Stimulated activated CD4-positive, alpha-beta T cell treated with anti-CD3 and anti-CD28 coated beads, Interleukin-15, amount 100 ng/mL, for 48 hours (primary cell): ENCODE data around the gene IPP.
"Not testable (repeated sequence)": the region's sequence is repeated elsewhere in the genome, so short reads cannot be mapped to it uniquely, and the experiment has no call there.

Experiments
- DNase-seq, 2 donors: peaks; one replicate each; pipeline ENCODE4 v3.0.0-alpha.2; 2020; ENCODE audit warnings: low read depth in 2 of 2

The IPP gene

GRCh38 chr1:45739641-45740156 is 10.8 kb downstream of the IPP start:
- DNase-seq, result not testable (repeated sequence)

- DNase-seq, result no peak
Observed at GRCh38 chr1:45739137-45739536, 11.3 kb downstream of the IPP start.

GRCh38 chr1:45730780-45731319 is 19.6 kb downstream of the IPP start:
- DNase-seq, result no peak

- DNase-seq, result no peak
Observed at GRCh38 chr1:45730075-45730779, 20.2 kb downstream of the IPP start.

GRCh38 chr1:45726007-45726406 is 24.4 kb downstream of the IPP start:
- DNase-seq, result not testable (repeated sequence)

GRCh38 chr1:45723248-45723930 is 27.1 kb downstream of the IPP start:
- DNase-seq, result no peak

- no peak for DNase-seq
Observed at GRCh38 chr1:45722809-45723208, 27.6 kb downstream of the IPP start.

- DNase-seq, result no peak
Observed at GRCh38 chr1:45721207-45721606, 29.2 kb downstream of the IPP start.

GRCh38 chr1:45718289-45718688 is 32.2 kb downstream of the IPP start:
- no peak for DNase-seq

GRCh38 chr1:45717386-45717785 is 33.1 kb downstream of the IPP start:
- not testable (repeated sequence) for DNase-seq

GRCh38 chr1:45716700-45717099 is 33.8 kb downstream of the IPP start:
- DNase-seq, result no peak

GRCh38 chr1:45713711-45714110 is 36.7 kb downstream of the IPP start:
- DNase-seq, result no peak

- DNase-seq, result no peak
Observed at GRCh38 chr1:45704637-45705036, 45.8 kb downstream of the IPP start.

- DNase-seq, result no peak
Observed at GRCh38 chr1:45694823-45695222, 55.6 kb downstream of the IPP start.

GRCh38 chr1:45693811-45694210 is 56.6 kb downstream of the IPP start:
- DNase-seq, result not testable (repeated sequence)

GRCh38 chr1:45687754-45688740 is 62.4 kb downstream of the IPP start, which contains the start of gene TMEM69:
Gene TMEM69 (plus strand): TSS chr1:45688181. CDS start chr1:45691069, 2,888 bp downstream.
- peak; percentile 56 to 65 for DNase-seq

- peak; percentile 94 for DNase-seq
Observed at GRCh38 chr1:45687014-45687753, 63.3 kb downstream of the IPP start.

- DNase-seq, result peak; percentile 96 to 97
Observed at GRCh38 chr1:45686288-45687013, 64.0 kb downstream of the IPP start, which contains the start of gene GPBP1L1. Gene GPBP1L1 (minus strand): TSS chr1:45686533. CDS start chr1:45659087, 27,446 bp downstream.

GRCh38 chr1:45686015-45686287 is 64.5 kb downstream of the IPP start:
- DNase-seq, result peak; percentile 39 to 44

GRCh38 chr1:45685308-45686014 is 65.0 kb downstream of the IPP start:
- no peak for DNase-seq
